ENCODE data around the gene CMKLR1. TPM values are rescaled to one million over a fixed set of nuclear protein-coding genes. Genes with fewer than 3 reads are reported as not detected.

The CMKLR1 gene
- total and polyA plus RNA-seq, 4 donors: 0.67 to 13.7 (median 5.8) TPM

- WGBS: 24% methylated on average over 1 of the region's 1 CpG
- Histone ChIP-seq H3K9ac (ENCODE audit: low read depth in 1 of 2, low read length in 2 of 2) (no peak overlapping the region), H3K9me3 (ENCODE audit: control insufficient read depth in 4 of 4, low read length in 3 of 4) (peaks cover 0 to 2% (median under 1%) of the 10 kb centered on the region in 4 donors), H3K27ac (ENCODE audit: low read depth in 1 of 2, low read length in 2 of 2) (no peak overlapping the region), H3K4me3 (ENCODE audit: low read depth in 1 of 3, low read length in 3 of 3) (no peak overlapping the region), H3K4me1 (ENCODE audit: control insufficient read depth in 4 of 4, insufficient read depth in 4 of 4, low read length in 3 of 4) (no peaks in the 10 kb centered on the region), H3K27me3 (ENCODE audit: control insufficient read depth in 4 of 4, insufficient read depth in 4 of 4, low read length in 3 of 4) (peaks cover 0 to 4% (median 2%) of the 10 kb centered on the region in 4 donors), H3K36me3 (ENCODE audit: control insufficient read depth in 4 of 4, insufficient read depth in 3 of 4, low read depth in 1 of 4, low read length in 3 of 4) (no peaks in the 10 kb centered on the region)
- no peak for DNase-seq (ENCODE audit: low spot score)
- TF ChIP-seq YY1 (IDR thresholded peaks at IDR 0.05) (no peak), HNF4A (conservative IDR thresholded peaks at IDR 0.05) (no peak), SP1 (IDR thresholded peaks at IDR 0.05) (no peak)
- TF ChIP-seq, protein P1, sequence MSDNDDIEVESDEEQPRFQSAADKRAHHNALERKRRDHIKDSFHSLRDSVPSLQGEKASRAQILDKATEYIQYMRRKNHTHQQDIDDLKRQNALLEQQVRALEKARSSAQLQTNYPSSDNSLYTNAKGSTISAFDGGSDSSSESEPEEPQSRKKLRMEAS (IDR thresholded peaks at IDR 0.05): no peak
Observed at GRCh38 chr12:108268397-108268796, 70.7 kb downstream of the CMKLR1 start.

DNA sequence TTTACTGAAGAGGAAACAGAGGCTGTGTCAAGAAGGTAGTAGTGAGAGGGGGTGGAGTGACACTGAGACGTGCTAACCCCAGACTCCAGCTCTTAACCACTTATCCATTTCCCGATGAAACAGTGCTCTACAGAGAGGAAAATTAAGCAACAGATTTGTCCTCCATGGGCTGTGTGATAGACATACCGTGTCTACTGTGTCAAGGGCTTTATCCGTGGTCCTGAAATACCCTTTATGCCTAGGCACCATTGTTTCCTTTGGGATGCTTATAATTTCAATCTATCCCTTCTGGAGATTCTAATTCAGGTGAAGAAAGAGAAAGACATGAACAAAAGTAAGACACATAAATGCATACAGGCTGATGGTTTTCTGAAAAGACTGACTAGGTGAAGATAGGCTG, 71.7 kb downstream of the CMKLR1 start:
- Histone ChIP-seq H3K9ac (ENCODE audit: low read depth in 1 of 2, low read length in 2 of 2) (no peak overlapping the region), H3K9me3 (ENCODE audit: control insufficient read depth in 4 of 4, low read length in 3 of 4) (peaks cover 0 to 2% (median 2%) of the 10 kb centered on the region in 4 donors), H3K27me3 (ENCODE audit: control insufficient read depth in 4 of 4, insufficient read depth in 4 of 4, low read length in 3 of 4) (peaks cover 0 to 7% (median 1%) of the 10 kb centered on the region in 4 donors), H3K4me1 (ENCODE audit: control insufficient read depth in 4 of 4, insufficient read depth in 4 of 4, low read length in 3 of 4) (no peaks in the 10 kb centered on the region), H3K27ac (ENCODE audit: low read depth in 1 of 2, low read length in 2 of 2) (no peak overlapping the region), H3K4me3 (ENCODE audit: low read depth in 1 of 3, low read length in 3 of 3) (no peak overlapping the region), H3K36me3 (ENCODE audit: control insufficient read depth in 4 of 4, insufficient read depth in 3 of 4, low read depth in 1 of 4, low read length in 3 of 4) (no peaks in the 10 kb centered on the region)
- TF ChIP-seq ZBTB33 (IDR thresholded peaks at IDR 0.05) (no peak), SP1 (IDR thresholded peaks at IDR 0.05) (no peak), NR2F2 (IDR thresholded peaks at IDR 0.05) (no peak), GABPA (IDR thresholded peaks at IDR 0.05 in 1 of 2, conservative IDR thresholded peaks at IDR 0.05 in 1 of 2) (no peak)
- TF ChIP-seq, protein P2, sequence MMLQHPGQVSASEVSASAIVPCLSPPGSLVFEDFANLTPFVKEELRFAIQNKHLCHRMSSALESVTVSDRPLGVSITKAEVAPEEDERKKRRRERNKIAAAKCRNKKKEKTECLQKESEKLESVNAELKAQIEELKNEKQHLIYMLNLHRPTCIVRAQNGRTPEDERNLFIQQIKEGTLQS (IDR thresholded peaks at IDR 0.05): no peak
- 71% methylated on average over 4 of the region's 4 CpGs for WGBS
- DNase-seq (ENCODE audit: low spot score): no peak

GRCh38 chr12:108266131-108266530, 73.0 kb downstream of the CMKLR1 start:
- DNase-seq (ENCODE audit: low spot score): no peak
- H3K9ac ChIP-seq (ENCODE audit: low read depth in 1 of 2, low read length in 2 of 2): no peak overlapping the region
- WGBS: 55% methylated on average over 1 of the region's 1 CpG

DNA sequence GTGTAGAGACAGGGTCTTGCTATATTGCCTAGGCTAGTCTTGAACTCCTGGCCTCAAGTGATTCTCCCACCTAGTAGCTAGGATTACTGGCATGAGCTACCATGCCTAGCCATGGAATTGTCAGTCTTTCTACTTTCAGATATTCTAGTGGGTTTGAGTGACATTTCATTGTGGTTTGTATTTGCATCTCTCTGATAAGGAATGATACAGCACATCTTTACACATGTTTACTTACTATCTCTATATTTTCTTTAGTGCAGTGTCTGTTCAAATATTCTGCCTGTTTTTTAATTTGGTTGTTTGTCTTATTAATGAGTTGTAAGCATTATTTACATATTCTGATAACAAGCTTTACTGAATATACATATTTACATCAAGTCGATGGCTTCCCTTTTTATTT, 73.6 kb downstream of the CMKLR1 start:
- 77% methylated on average over 1 of the region's 1 CpG for WGBS
- DNase-seq (ENCODE audit: low spot score): no peak
- TF ChIP-seq HNF4A (conservative IDR thresholded peaks at IDR 0.05) (no peak), EGR1 (IDR thresholded peaks at IDR 0.05; ENCODE audit: low read depth in 2 of 2) (no peak), TAF1 (conservative IDR thresholded peaks at IDR 0.05) (no peak), CTCF (IDR thresholded peaks at IDR 0.05; ENCODE audit: low read depth, low read length, missing input control) (no peak), YY1 (IDR thresholded peaks at IDR 0.05) (no peak), HNF4G (IDR thresholded peaks at IDR 0.05) (no peak), FOXA2 (IDR thresholded peaks at IDR 0.05) (no peak), RXRA (IDR thresholded peaks at IDR 0.05) (no peak), FOXA1 (IDR thresholded peaks at IDR 0.05) (no peak)
- TF ChIP-seq, protein P2 (IDR thresholded peaks at IDR 0.05): no peak
- TF ChIP-seq, protein P1 (IDR thresholded peaks at IDR 0.05): no peak
- no peak overlapping the region for H3K4me3 ChIP-seq (ENCODE audit: low read depth in 1 of 3, low read length in 3 of 3)
- no peaks in the 10 kb centered on the region for H3K36me3 ChIP-seq (ENCODE audit: control insufficient read depth in 4 of 4, insufficient read depth in 3 of 4, low read depth in 1 of 4, low read length in 3 of 4)
- H3K27ac ChIP-seq (ENCODE audit: low read depth in 1 of 2, low read length in 2 of 2): no peak overlapping the region
- peaks cover 1 to 9% (median 5%) of the 10 kb centered on the region in 4 donors for H3K9me3 ChIP-seq (ENCODE audit: control insufficient read depth in 4 of 4, low read length in 3 of 4)
- H3K4me1 ChIP-seq (ENCODE audit: control insufficient read depth in 4 of 4, insufficient read depth in 4 of 4, low read length in 3 of 4): no peaks in the 10 kb centered on the region
- no peak overlapping the region for H3K9ac ChIP-seq (ENCODE audit: low read depth in 1 of 2, low read length in 2 of 2)
- H3K27me3 ChIP-seq (ENCODE audit: control insufficient read depth in 4 of 4, insufficient read depth in 4 of 4, low read length in 3 of 4): peaks cover 0 to 7% (median 1%) of the 10 kb centered on the region in 4 donors

More at GRCh38 chr12:108266131-108266530, 73.0 kb downstream of the CMKLR1 start:
- no peak overlapping the region for H3K27ac ChIP-seq (ENCODE audit: low read depth in 1 of 2, low read length in 2 of 2)
- no peaks in the 10 kb centered on the region for H3K4me1 ChIP-seq (ENCODE audit: control insufficient read depth in 4 of 4, insufficient read depth in 4 of 4, low read length in 3 of 4)
- no peaks in the 10 kb centered on the region for H3K36me3 ChIP-seq (ENCODE audit: control insufficient read depth in 4 of 4, insufficient read depth in 3 of 4, low read depth in 1 of 4, low read length in 3 of 4)
- no peak overlapping the region for H3K4me3 ChIP-seq (ENCODE audit: low read depth in 1 of 3, low read length in 3 of 3)
- TF ChIP-seq, protein P2 (IDR thresholded peaks at IDR 0.05): no peak
- TF ChIP-seq JUND (IDR thresholded peaks at IDR 0.05) (no peak), SP1 (IDR thresholded peaks at IDR 0.05) (no peak)
- H3K9me3 ChIP-seq (ENCODE audit: control insufficient read depth in 4 of 4, low read length in 3 of 4): peaks cover 1 to 5% (median 3%) of the 10 kb centered on the region in 4 donors
- H3K27me3 ChIP-seq (ENCODE audit: control insufficient read depth in 4 of 4, insufficient read depth in 4 of 4, low read length in 3 of 4): peaks cover 0 to 7% (median 1%) of the 10 kb centered on the region in 4 donors

Measured in liver (tissue), 9 donors.